ENCODE data around the gene JADE1.

JADE1 gene

DNA sequence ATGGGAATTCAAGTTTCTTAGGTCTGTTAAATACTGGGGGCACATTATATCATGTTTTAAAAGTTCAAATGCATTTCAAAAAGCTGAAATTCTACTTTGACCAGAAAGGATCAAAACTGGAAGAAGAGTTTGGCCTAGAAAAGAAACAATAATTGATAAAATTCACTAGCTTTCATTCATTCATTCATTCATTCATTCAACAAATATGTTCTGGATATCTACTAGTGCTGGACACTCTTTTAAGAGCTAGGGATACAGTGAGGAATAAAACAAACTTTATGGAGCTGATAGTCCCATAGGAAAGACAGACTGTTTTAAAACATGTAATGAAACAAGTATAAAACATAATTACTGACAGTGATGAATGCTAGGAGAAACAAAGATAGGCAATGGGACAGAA is 106.0 kb downstream of the JADE1 start:
- no peak overlapping the region for H3K27ac Mint-ChIP-seq
- H3K9me3 Mint-ChIP-seq: no peaks in the 10 kb centered on the region
- no peak for DNase-seq
- no peaks in the 10 kb centered on the region for H3K27me3 Mint-ChIP-seq
- H3K4me1 Mint-ChIP-seq (ENCODE audit: low read depth): peaks cover 15% of the 10 kb centered on the region
- H3K4me3 Mint-ChIP-seq: no peak overlapping the region
- peaks cover 2% of the 10 kb centered on the region for H3K36me3 Mint-ChIP-seq (ENCODE audit: low read depth)

DNA sequence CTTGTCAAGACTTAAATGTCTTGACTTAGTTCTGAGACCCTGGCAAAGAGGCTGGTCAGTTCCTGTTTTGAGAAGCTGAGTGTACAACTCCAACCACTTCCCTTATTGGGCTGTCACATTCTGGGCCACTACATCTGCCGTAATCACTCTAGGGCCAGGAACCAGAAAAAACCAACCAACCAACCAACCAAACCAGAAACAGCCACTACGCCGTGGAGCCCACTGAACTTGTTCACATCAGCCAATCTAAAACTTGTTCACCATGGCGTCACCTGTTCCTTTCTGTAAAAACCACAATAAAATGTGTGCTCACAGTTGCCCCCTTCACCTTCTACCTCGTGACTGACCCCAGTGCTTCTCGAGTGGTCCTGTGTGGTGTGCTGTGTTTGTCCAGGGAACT is 107.3 kb downstream of the JADE1 start:
- H3K4me3 Mint-ChIP-seq: no peak overlapping the region
- peaks cover 2% of the 10 kb centered on the region for H3K36me3 Mint-ChIP-seq (ENCODE audit: low read depth)
- H3K27ac Mint-ChIP-seq: no peak overlapping the region
- no peaks in the 10 kb centered on the region for H3K27me3 Mint-ChIP-seq
- H3K4me1 Mint-ChIP-seq (ENCODE audit: low read depth): peaks cover 15% of the 10 kb centered on the region
- no peaks in the 10 kb centered on the region for H3K9me3 Mint-ChIP-seq
- DNase-seq: no peak

DNA sequence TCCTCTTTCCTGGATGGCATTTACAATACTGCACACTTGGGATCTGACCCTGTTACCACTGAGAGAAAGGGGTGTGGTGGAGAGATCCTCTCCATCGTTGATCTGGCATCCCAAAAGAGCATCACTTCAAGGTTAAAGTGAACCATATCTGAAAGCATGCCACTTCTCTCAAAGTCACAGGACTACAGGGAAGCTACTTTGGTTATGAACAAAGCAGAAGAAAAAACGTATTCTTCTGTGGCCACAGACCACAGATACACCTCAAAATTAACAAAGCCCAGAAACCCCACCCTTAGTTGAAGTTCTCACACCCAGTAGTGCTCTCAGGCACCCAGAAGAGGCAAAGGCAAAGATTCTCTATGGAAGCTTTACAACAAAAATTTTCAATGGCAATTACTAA is 108.3 kb downstream of the JADE1 start:
- Mint-ChIP-seq H3K4me1 (ENCODE audit: low read depth) (peaks cover 15% of the 10 kb centered on the region), H3K27ac (no peak overlapping the region), H3K4me3 (no peak overlapping the region), H3K36me3 (ENCODE audit: low read depth) (peaks cover 2% of the 10 kb centered on the region), H3K9me3 (no peaks in the 10 kb centered on the region), H3K27me3 (no peaks in the 10 kb centered on the region)
- no peak for DNase-seq

DNA sequence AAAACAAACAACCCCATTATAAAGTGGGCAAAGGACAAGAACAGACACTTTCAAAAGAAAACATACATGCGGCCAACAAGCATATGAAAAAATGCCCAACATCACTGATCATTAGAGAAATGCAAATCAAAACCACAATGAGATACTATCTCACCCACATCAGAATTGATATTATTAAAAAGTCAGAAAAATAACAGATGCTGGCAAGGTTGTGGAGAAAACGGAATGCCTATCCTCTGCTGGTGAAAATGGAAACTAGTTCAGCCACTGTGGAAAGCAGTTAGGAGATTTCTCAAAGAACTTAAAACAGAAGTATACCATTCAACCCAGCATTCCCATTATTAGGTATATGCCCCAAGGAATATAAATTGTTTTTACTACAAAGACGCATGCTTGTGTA is 112.5 kb downstream of the JADE1 start:
- no peak overlapping the region for H3K4me3 Mint-ChIP-seq
- no peak for DNase-seq
- H3K27ac Mint-ChIP-seq: no peak overlapping the region
- peaks cover 16% of the 10 kb centered on the region for H3K36me3 Mint-ChIP-seq (ENCODE audit: low read depth)
- no peaks in the 10 kb centered on the region for H3K27me3 Mint-ChIP-seq
- peaks cover 15% of the 10 kb centered on the region for H3K4me1 Mint-ChIP-seq (ENCODE audit: low read depth)
- peaks cover 2% of the 10 kb centered on the region for H3K9me3 Mint-ChIP-seq

Data from activated T-cell treated with anti-CD3 and anti-CD28 coated beads, Interleukin-2, amount 50 U/mL, for 24 hours (primary cell).